ENCODE data around the gene SEMA3F.

SEMA3F gene

DNA sequence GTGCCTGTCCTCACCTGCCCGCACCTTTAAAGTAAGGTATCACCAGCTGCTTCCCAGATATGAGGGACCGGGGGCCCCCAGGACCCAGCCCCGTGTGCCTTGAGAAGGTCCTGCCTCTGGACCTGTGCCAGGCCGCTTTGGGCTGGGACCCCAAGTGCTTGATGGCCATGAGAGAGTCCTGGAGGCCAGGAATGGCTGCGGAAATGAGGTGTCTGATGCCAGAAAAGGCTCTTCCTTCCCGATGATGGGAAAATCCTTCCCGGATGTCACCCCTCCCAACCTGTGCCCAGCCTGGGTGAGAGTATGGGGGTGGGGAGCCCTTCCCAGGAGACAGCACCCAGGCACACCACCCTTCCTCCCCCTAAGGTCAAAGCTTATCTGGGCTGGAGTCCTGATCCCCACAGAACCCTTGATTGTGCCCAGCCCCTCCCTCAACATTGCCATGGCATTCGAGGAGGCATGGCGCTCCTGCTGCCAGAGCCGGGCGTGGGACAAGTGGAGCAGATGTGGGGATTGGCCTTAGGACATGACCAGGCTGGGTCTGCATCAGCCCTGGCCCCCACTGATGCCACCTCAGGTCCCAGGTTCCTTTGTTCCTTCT is 14.2 kb downstream of the SEMA3F start:
- in situ Hi-C loops (cut with HindIII; ENCODE audit: low sequenced_read_pairs): no loop called here

DNA sequence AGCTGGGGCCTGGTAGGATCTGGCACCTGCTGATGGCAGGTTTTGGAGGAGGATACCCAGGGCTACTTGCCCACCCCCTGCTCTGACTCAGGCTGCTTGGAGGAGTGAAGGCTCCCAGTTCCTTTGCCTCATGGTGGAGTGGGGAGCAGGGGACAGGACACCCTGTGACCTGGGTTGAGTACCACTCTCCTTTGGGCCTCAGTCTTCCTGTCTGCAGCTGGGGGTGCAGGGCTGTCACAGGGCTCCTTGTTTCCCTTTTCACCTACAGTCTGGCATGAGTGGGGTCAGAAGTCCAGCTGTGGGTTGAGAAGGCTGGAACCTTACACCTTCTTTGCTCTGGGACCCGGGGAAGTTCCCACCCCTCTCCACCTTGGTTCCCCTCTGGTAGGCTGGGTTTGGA is 14.7 kb downstream of the SEMA3F start:
- in situ Hi-C loops (cut with HindIII; ENCODE audit: low sequenced_read_pairs): loop anchor here (5.0 kb wide), 1 partner anchor 73 kb away; no protein-coding TSS in a partner anchor

DNA sequence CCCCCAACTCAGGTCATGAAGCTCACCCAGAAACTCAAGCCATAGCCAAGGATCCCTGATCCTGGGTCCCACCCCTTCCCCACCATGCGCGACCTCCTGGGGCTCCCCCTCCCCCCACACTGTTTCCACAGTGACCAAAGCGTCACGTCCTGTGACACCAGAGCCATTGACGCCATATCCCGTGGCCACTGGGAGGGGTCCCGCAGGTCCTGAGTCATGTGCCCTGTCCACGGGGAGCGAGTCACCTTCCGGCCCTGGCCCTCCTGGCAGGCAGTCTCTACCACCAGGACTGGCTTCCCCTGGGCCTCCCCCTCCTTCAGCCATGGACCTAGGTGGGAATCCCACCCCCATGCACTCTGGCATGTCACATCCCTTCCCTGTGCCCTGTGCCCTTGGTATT is 15.6 kb downstream of the SEMA3F start:
- in situ Hi-C loops (cut with HindIII; ENCODE audit: low sequenced_read_pairs): loop anchor here (5.0 kb wide), 1 partner anchor 73 kb away; no protein-coding TSS in a partner anchor

GRCh38 chr3:50171540-50172301 is 16.6 kb downstream of the SEMA3F start:
- in situ Hi-C loops (cut with HindIII; ENCODE audit: low sequenced_read_pairs): loop anchor here (5.0 kb wide), 1 partner anchor 74 kb away; no protein-coding TSS in a partner anchor

- in situ Hi-C loops (cut with HindIII; ENCODE audit: low sequenced_read_pairs): loop anchor here (5.0 kb wide), 1 partner anchor 75 kb away; no protein-coding TSS in a partner anchor
Measured at GRCh38 chr3:50172626-50173220, 17.6 kb downstream of the SEMA3F start.

- in situ Hi-C loops (cut with HindIII; ENCODE audit: low sequenced_read_pairs): loop anchor here (5.0 kb wide), 1 partner anchor 77 kb away; no protein-coding TSS in a partner anchor
Measured at GRCh38 chr3:50173685-50174516, 18.8 kb downstream of the SEMA3F start.

DNA sequence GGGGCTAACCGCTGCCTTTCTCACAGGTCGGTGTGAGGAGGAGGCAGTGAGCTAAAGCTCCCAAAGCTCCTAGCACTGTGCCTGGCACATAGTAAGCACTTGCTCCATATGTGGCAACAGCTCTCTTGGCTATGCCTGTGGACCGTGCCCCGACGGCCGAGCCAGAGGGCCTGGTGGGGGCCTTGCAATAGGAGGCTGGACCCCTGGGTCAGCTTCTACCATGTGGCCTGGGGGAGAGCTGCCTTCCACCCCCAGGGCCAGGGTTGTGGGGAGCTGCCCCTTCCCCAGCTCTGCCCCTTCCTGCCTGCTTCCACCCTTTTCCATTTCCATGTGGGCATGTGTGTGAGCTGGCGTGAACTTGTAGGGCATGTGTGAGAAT is 19.4 kb downstream of the SEMA3F start:
- in situ Hi-C loops (cut with HindIII; ENCODE audit: low sequenced_read_pairs): loop anchor here (5.0 kb wide), 1 partner anchor 77 kb away; no protein-coding TSS in a partner anchor

GRCh38 chr3:50174947-50175524 is 19.9 kb downstream of the SEMA3F start:
- in situ Hi-C loops (cut with HindIII; ENCODE audit: low sequenced_read_pairs): loop anchor here (5.0 kb wide), 1 partner anchor 78 kb away; no protein-coding TSS in a partner anchor

GRCh38 chr3:50177346-50177745 is 22.2 kb downstream of the SEMA3F start:
- in situ Hi-C loops (cut with HindIII; ENCODE audit: low sequenced_read_pairs): no loop called here

- in situ Hi-C loops (cut with HindIII; ENCODE audit: low sequenced_read_pairs): loop anchor here (5.0 to 10.0 kb wide), 4 partner anchors 47 to 315 kb away; partner anchors contain the start of genes CAMKV and LSMEM2
Measured at GRCh38 chr3:50179710-50180109, 24.6 kb downstream of the SEMA3F start.

GRCh38 chr3:50181985-50182384 is 26.9 kb downstream of the SEMA3F start:
- in situ Hi-C loops (cut with HindIII; ENCODE audit: low sequenced_read_pairs): loop anchor here (5.0 to 10.0 kb wide), 4 partner anchors 50 to 317 kb away; partner anchors contain the start of genes CAMKV and LSMEM2

- in situ Hi-C loops (cut with HindIII; ENCODE audit: low sequenced_read_pairs): loop anchor here (5.0 to 10.0 kb wide), 4 partner anchors 50 to 318 kb away; partner anchors contain the start of genes CAMKV and LSMEM2
Measured at GRCh38 chr3:50182533-50183099, 27.5 kb downstream of the SEMA3F start.

- in situ Hi-C loops (cut with HindIII; ENCODE audit: low sequenced_read_pairs): loop anchor here (5.0 to 10.0 kb wide), 4 partner anchors 51 to 319 kb away; partner anchors contain the start of genes CAMKV and LSMEM2
Measured at GRCh38 chr3:50183755-50184154, 28.6 kb downstream of the SEMA3F start.

- in situ Hi-C loops (cut with HindIII; ENCODE audit: low sequenced_read_pairs): loop anchor here (5.0 to 10.0 kb wide), 4 partner anchors 52 to 320 kb away; partner anchors contain the start of genes CAMKV and LSMEM2
Measured at GRCh38 chr3:50184242-50184978, 29.3 kb downstream of the SEMA3F start.

DNA sequence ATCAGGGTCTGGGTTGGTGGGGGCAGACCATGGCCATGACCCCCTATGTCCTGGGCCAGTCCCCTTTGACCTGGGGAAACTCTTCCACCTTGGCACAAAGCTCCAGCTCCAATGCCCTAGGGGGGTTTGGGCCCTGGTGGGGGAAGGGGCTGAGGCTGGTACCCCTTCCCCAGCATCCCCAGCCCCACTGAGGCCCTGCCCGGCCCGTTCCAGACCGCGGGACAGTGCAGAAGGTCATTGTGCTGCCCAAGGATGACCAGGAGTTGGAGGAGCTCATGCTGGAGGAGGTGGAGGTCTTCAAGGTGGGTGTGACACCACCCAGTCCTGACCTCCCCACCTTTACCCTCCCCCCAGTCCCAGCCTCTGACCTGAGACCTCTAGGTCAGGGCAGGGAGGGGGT is 30.1 kb downstream of the SEMA3F start:
- in situ Hi-C loops (cut with HindIII; ENCODE audit: low sequenced_read_pairs): loop anchor here (10.0 kb wide), 1 partner anchor 320 kb away; the partner anchor contains the start of gene CAMKV

DNA sequence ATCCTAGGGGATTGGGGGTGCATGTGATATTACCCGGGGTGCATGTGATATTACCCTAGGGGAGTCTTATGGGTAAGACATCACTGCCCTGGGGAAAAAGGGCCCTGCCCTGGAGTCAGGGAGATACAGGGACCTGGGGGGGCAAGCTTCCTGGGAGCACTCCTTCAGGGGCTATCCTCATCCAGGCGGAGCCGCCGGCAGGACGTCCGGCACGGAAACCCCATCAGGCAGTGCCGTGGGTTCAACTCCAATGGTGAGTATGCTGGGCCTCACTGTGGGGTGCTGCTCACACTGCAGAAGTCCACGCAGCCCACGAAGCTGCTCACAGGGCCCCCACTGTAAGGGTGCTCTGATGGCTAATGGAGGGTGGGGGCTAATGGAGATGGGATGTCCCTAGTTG is 31.0 kb downstream of the SEMA3F start:
- in situ Hi-C loops (cut with HindIII; ENCODE audit: low sequenced_read_pairs): loop anchor here (10.0 kb wide), 1 partner anchor 321 kb away; the partner anchor contains the start of gene CAMKV

DNA sequence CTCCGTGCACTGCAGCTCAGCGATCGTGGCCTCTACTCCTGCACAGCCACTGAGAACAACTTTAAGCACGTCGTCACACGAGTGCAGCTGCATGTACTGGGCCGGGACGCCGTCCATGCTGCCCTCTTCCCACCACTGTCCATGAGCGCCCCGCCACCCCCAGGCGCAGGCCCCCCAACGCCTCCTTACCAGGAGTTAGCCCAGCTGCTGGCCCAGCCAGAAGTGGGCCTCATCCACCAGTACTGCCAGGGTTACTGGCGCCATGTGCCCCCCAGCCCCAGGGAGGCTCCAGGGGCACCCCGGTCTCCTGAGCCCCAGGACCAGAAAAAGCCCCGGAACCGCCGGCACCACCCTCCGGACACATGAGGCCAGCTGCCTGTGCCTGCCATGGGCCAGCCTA is 32.6 kb downstream of the SEMA3F start:
- in situ Hi-C loops (cut with HindIII; ENCODE audit: low sequenced_read_pairs): loop anchor here (10.0 kb wide), 1 partner anchor 323 kb away; the partner anchor contains the start of gene CAMKV

DNA sequence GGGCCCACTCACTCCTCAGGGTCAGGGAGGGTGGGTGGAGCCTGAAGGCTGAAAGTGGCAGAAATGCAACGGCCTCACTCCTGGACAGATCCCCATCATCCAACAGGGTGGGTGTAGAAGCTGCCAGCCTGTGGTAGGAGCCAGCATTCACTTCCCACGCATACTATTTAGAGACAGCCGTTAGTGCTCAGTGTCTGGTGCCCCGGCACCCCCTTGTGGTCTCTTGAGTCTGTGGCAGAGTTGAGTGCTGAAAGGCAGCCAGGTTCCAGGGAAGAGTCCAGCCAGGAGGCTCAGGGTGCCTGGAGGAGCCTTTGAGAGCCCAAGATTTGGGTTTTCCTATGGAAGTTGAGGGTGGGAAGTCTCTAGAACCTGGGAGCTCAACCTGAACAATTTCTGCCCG is 34.1 kb downstream of the SEMA3F start:
- in situ Hi-C loops (cut with HindIII; ENCODE audit: low sequenced_read_pairs): loop anchor here (10.0 kb wide), 1 partner anchor 324 kb away; the partner anchor contains the start of gene CAMKV

All from endothelial cell of hepatic sinusoid (primary cell).